Panc1 (cell line): Measurements from ENCODE around the gene TTC24.

Experiments used
- CTCF ChIP-seq: fragments of 450-650 bp; IDR thresholded peaks from 2 replicates; pipeline ENCODE4 v1.5.1; 2017; ENCODE audit warnings: mild to moderate bottlenecking
- POLR2AphosphoS5 ChIP-seq: IDR thresholded peaks from 2 replicates; pipeline ENCODE4 v1.6.1; 2012; ENCODE audit warnings: mild to moderate bottlenecking, low read depth, low read length, moderate library complexity
- REST ChIP-seq, 2 experiments: IDR thresholded peaks; 2 replicates each; pipeline ENCODE4 v1.6.1; 2011 to 2012; ENCODE audit warnings: low read depth in 2 of 2, control low read depth in 1 of 2, low read length in 1 of 2, mild to moderate bottlenecking in 1 of 2, moderate library complexity in 1 of 2; ENCODE audit not compliant: insufficient read depth in 1 of 2
- TCF7L2 ChIP-seq: IDR thresholded peaks from 2 replicates; pipeline ENCODE4 v1.6.1; 2011; ENCODE audit warnings: mild to moderate bottlenecking, low read depth, low read length, inconsistent platforms

GRCh38 chr1:156540955-156541354 is 38.6 kb upstream of the TTC24 start:
- TF ChIP-seq REST (IDR thresholded peaks at IDR 0.05; ENCODE audit: insufficient read depth in 1 of 2, low read depth in 2 of 2, low read length in 1 of 2) (no peak), CTCF (no peak), POLR2AphosphoS5 (no peak), TCF7L2 (no peak)
